ENCODE measurements around the gene TRIM40.

TRIM40 gene

GRCh38 chr6:30096829-30097228 is 39.1 kb upstream of the TRIM40 start:
- H3K27ac Mint-ChIP-seq = no peak overlapping the region
- no peaks in the 10 kb centered on the region for H3K36me3 Mint-ChIP-seq (ENCODE audit: low read depth)
- no peak for TF ChIP-seq CTCF (IDR thresholded peaks at IDR 0.05; ENCODE audit: unreplicated experiment in 3 of 3)
- peaks cover 97% of the 10 kb centered on the region for H3K27me3 Mint-ChIP-seq (ENCODE audit: low read depth)
- peaks cover 20% of the 10 kb centered on the region for H3K4me1 Mint-ChIP-seq
- H3K4me3 Mint-ChIP-seq = no peak overlapping the region
- H3K9me3 Mint-ChIP-seq = no peaks in the 10 kb centered on the region

DNA sequence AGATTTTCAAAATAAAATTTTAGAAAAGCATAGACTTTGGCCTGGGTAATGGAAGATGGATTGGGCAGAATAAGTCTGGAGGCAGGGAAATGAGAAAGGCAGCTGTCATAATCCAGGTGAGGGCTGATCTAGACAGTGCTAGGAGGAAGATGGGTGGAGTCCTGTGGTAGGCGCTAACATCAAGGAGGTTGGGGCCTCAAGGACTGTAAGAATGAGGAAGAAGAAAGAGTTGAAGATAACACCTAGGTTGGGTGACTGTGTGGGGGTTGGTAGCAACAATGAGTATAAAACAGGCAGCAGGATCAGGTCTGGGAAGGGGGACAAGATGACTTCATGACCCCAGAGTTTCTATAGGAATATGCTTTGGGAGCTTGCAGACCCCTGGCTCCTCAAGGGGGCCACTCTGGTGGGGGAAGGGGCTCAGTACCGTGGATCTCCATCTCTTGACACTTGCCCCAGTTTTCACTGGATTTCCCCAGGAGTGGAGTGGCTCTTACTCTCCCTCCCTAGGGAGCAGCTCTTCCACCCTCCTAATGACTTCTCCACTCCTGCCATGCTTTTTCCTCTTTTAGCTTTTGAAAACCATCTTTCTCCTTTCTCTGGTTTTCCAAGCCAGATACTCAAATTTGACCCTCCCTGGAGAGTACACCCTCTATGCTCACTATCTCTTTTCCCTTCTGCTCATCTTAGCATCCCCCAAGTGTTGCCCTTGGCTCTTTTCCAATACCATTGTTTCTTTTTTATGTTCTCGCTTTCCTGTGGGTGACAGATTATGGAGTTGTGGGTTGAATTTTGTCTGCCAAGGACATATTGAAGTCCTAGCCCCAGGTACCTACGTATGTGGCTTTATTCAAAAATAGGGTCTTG is 37.8 kb upstream of the TRIM40 start:
- H3K4me1 Mint-ChIP-seq = peaks cover 29% of the 10 kb centered on the region
- H3K4me3 Mint-ChIP-seq = peak overlapping the region in 1 of 3 experiments; percentile 13
- no peaks in the 10 kb centered on the region for H3K9me3 Mint-ChIP-seq
- no peak for TF ChIP-seq CTCF (IDR thresholded peaks at IDR 0.05; ENCODE audit: unreplicated experiment in 3 of 3)
- H3K36me3 Mint-ChIP-seq (ENCODE audit: low read depth) = no peaks in the 10 kb centered on the region
- peaks cover 95% of the 10 kb centered on the region for H3K27me3 Mint-ChIP-seq (ENCODE audit: low read depth)
- no peak overlapping the region for H3K27ac Mint-ChIP-seq

- Mint-ChIP-seq H3K4me1 (peaks cover 35% of the 10 kb centered on the region), H3K4me3 (peak overlapping the region; percentile 47 to 80 (median 72)), H3K27ac (no peak overlapping the region), H3K27me3 (ENCODE audit: low read depth) (peaks cover 97% of the 10 kb centered on the region), H3K36me3 (ENCODE audit: low read depth) (no peaks in the 10 kb centered on the region), H3K9me3 (no peaks in the 10 kb centered on the region)
- TF ChIP-seq CTCF (IDR thresholded peaks at IDR 0.05; ENCODE audit: unreplicated experiment in 3 of 3) = no peak
Observed at GRCh38 chr6:30100154-30100553, 35.8 kb upstream of the TRIM40 start.

GRCh38 chr6:30100585-30101443 is 35.1 kb upstream of the TRIM40 start:
- Mint-ChIP-seq H3K27ac (no peak overlapping the region), H3K4me1 (peaks cover 35% of the 10 kb centered on the region), H3K27me3 (ENCODE audit: low read depth) (peaks cover 91% of the 10 kb centered on the region), H3K9me3 (no peaks in the 10 kb centered on the region), H3K36me3 (ENCODE audit: low read depth) (no peaks in the 10 kb centered on the region), H3K4me3 (peak overlapping the region; percentile 80 to 82 (median 81))
- TF ChIP-seq CTCF (IDR thresholded peaks at IDR 0.05; ENCODE audit: unreplicated experiment in 3 of 3) = no peak

- Mint-ChIP-seq H3K4me3 (peak overlapping the region; percentile 81 to 86 (median 82)), H3K27me3 (ENCODE audit: low read depth) (peaks cover 90% of the 10 kb centered on the region), H3K36me3 (ENCODE audit: low read depth) (no peaks in the 10 kb centered on the region), H3K27ac (no peak overlapping the region), H3K9me3 (no peaks in the 10 kb centered on the region), H3K4me1 (peaks cover 35% of the 10 kb centered on the region)
- TF ChIP-seq CTCF (IDR thresholded peaks at IDR 0.05; ENCODE audit: unreplicated experiment in 3 of 3) = no peak
Observed at GRCh38 chr6:30101444-30102413, 34.2 kb upstream of the TRIM40 start.

Measured in nephron (organoid).